Measurements from ENCODE around the gene CCDC69. TPM values are rescaled to one million over a fixed set of nuclear protein-coding genes. Genes with fewer than 3 reads are reported as not detected.
"Not testable (repeated sequence)": the region's sequence is repeated elsewhere in the genome, so short reads cannot be mapped to it uniquely, and the experiment has no call there.

Gene CCDC69
- total and polyA plus RNA-seq, 2 donors, result 30.9 to 37.9 TPM

DNA sequence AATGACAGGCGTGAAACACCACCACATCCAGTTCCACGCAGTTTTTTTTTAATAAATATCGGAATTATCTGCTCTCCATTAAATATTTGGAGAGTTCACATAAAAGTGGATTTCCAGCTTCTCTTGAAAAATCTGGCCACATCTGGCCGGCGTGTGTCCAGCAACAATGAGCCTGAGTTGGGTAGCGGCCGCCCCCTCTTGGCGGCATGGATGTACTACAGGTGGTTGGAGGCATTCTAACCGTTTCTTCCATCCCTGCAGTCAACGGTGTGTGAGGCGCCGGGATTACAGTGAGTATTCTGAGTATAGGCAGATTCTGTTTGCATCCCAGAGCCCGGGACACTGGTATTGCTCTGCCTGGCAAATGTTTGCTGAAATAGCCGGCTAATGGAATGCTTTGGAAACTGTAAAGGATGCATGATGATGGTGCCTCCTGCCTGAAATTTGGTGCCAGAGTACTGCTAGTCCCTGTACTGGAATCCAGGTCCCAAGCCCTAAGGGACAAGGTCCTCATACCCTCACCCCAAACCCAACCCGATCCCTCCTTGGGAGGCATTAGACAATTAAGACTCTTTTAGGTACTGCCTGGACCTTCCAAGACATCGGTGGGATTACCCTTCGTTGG, 15.5 kb upstream of the CCDC69 start:
- no peak overlapping the region for H3K4me3 ChIP-seq (ENCODE audit: low read length in 2 of 2)
- DNase-seq (ENCODE audit: low read depth in 6 of 9, low spot score in 9 of 9), result peak in 3 of 9 donors; percentile 65 to 69 (median 69)
- no peak overlapping the region for H3K27ac ChIP-seq (ENCODE audit: low read depth in 1 of 2, low read length in 1 of 2)
- H3K4me1 ChIP-seq (ENCODE audit: control insufficient read depth in 2 of 2, insufficient read depth in 2 of 2, low read length in 2 of 2), result peaks cover 9 to 28% of the 10 kb centered on the region in 2 donors
- H3K9me3 ChIP-seq (ENCODE audit: control insufficient read depth in 2 of 2, insufficient read depth in 1 of 2, low read length in 1 of 2), result no peaks in the 10 kb centered on the region
- H3K36me3 ChIP-seq (ENCODE audit: control insufficient read depth in 2 of 2, insufficient read depth in 2 of 2, low read length in 1 of 2), result peaks cover 0 to 13% of the 10 kb centered on the region in 2 donors
- WGBS, result 30% methylated on average over 17 of the region's 17 CpGs
- no peaks in the 10 kb centered on the region for H3K27me3 ChIP-seq (ENCODE audit: control insufficient read depth in 2 of 2, insufficient read depth in 1 of 2, low read length in 1 of 2)

DNA sequence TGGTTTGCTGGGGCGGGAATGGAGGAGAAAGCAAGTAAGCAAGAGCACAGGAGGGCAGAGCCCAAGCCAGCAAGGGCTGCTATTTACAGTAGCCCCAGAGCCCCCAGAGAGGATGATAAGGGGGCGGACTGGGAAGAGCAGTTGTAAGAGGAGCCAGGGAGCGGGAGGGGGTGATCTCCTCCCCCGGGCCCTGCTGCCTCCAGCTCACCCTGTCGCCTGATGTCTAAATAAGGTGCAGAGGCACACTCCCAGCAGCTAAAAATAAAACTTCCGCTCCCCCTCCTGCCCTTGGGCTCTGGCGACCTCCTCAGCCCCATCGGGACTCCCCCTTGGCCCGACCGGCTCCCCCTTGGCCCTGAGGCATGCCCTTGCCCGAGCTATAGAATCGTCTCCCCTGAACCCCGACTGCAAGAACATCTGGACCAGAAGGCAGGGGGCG, 14.4 kb upstream of the CCDC69 start:
- Histone ChIP-seq H3K9me3 (ENCODE audit: control insufficient read depth in 2 of 2, insufficient read depth in 1 of 2, low read length in 1 of 2) (no peaks in the 10 kb centered on the region), H3K4me1 (ENCODE audit: control insufficient read depth in 2 of 2, insufficient read depth in 2 of 2, low read length in 2 of 2) (peaks cover 16 to 38% of the 10 kb centered on the region in 2 donors), H3K27me3 (ENCODE audit: control insufficient read depth in 2 of 2, insufficient read depth in 1 of 2, low read length in 1 of 2) (no peaks in the 10 kb centered on the region), H3K4me3 (ENCODE audit: low read length in 2 of 2) (no peak overlapping the region), H3K27ac (ENCODE audit: low read depth in 1 of 2, low read length in 1 of 2) (peak overlapping the region in 1 of 2 donors; percentile 40), H3K36me3 (ENCODE audit: control insufficient read depth in 2 of 2, insufficient read depth in 2 of 2, low read length in 1 of 2) (peaks cover 0 to 8% of the 10 kb centered on the region in 2 donors)
- WGBS, result 82% methylated on average over 14 of the region's 14 CpGs
- DNase-seq (ENCODE audit: low read depth in 6 of 9, low spot score in 9 of 9), result peak in 1 of 9 donors; percentile 21

GRCh38 chr5:151237685-151238084, 13.8 kb upstream of the CCDC69 start:
- Histone ChIP-seq H3K9me3 (ENCODE audit: control insufficient read depth in 2 of 2, insufficient read depth in 1 of 2, low read length in 1 of 2) (no peaks in the 10 kb centered on the region), H3K4me3 (ENCODE audit: low read length in 2 of 2) (no peak overlapping the region)
- WGBS, result 98% methylated on average over 7 of the region's 7 CpGs

DNA sequence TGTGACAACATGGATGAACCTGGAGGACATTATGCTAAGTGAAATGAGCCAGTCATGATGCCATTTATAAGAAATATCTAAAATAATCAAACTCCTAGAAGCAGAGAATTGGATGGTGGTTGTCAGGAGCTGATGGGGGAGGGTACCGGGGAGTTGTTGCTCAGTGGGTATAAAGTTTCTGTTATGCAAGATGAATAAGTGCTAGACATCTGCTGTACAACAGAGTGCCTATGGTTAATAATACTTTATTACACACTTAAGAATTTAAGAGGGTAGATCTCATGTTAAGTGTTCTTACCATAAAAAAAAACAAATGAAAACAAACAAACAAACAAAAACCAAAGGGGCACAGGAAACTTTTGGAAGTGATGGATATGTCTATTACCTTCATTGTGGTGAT, 13.0 kb upstream of the CCDC69 start:
- Histone ChIP-seq H3K27ac (ENCODE audit: low read depth in 1 of 2, low read length in 1 of 2) (no peak overlapping the region), H3K4me1 (ENCODE audit: control insufficient read depth in 2 of 2, insufficient read depth in 2 of 2, low read length in 2 of 2) (peaks cover 16 to 38% of the 10 kb centered on the region in 2 donors), H3K9me3 (ENCODE audit: control insufficient read depth in 2 of 2, insufficient read depth in 1 of 2, low read length in 1 of 2) (no peaks in the 10 kb centered on the region), H3K27me3 (ENCODE audit: control insufficient read depth in 2 of 2, insufficient read depth in 1 of 2, low read length in 1 of 2) (no peaks in the 10 kb centered on the region), H3K4me3 (ENCODE audit: low read length in 2 of 2) (no peak overlapping the region), H3K36me3 (ENCODE audit: control insufficient read depth in 2 of 2, insufficient read depth in 2 of 2, low read length in 1 of 2) (peaks cover 0 to 12% of the 10 kb centered on the region in 2 donors)
- no peak for DNase-seq (ENCODE audit: low read depth in 6 of 9, low spot score in 9 of 9)
- 98% methylated on average over 1 of the region's 1 CpG for WGBS

More at GRCh38 chr5:151237685-151238084, 13.8 kb upstream of the CCDC69 start:
- H3K27me3 ChIP-seq (ENCODE audit: control insufficient read depth in 2 of 2, insufficient read depth in 1 of 2, low read length in 1 of 2), result no peaks in the 10 kb centered on the region
- peaks cover 0 to 8% of the 10 kb centered on the region in 2 donors for H3K36me3 ChIP-seq (ENCODE audit: control insufficient read depth in 2 of 2, insufficient read depth in 2 of 2, low read length in 1 of 2)
- H3K27ac ChIP-seq (ENCODE audit: low read depth in 1 of 2, low read length in 1 of 2), result no peak overlapping the region
- DNase-seq (ENCODE audit: low read depth in 6 of 9, low spot score in 9 of 9), result no peak
- H3K4me1 ChIP-seq (ENCODE audit: control insufficient read depth in 2 of 2, insufficient read depth in 2 of 2, low read length in 2 of 2), result peaks cover 16 to 38% of the 10 kb centered on the region in 2 donors

GRCh38 chr5:151235239-151235571, 11.3 kb upstream of the CCDC69 start:
- 97% methylated on average over 6 of the region's 6 CpGs for WGBS
- H3K4me3 ChIP-seq (ENCODE audit: low read length in 2 of 2); H3K27ac ChIP-seq (ENCODE audit: low read depth in 1 of 2, low read length in 1 of 2); DNase-seq (ENCODE audit: low read depth in 6 of 9, low spot score in 9 of 9); H3K9me3 ChIP-seq (ENCODE audit: control insufficient read depth in 2 of 2, insufficient read depth in 1 of 2, low read length in 1 of 2); H3K27me3 ChIP-seq (ENCODE audit: control insufficient read depth in 2 of 2, insufficient read depth in 1 of 2, low read length in 1 of 2): not testable (repeated sequence)
- H3K36me3 ChIP-seq (ENCODE audit: control insufficient read depth in 2 of 2, insufficient read depth in 2 of 2, low read length in 1 of 2), result peaks cover 0 to 16% of the 10 kb centered on the region in 2 donors
- H3K4me1 ChIP-seq (ENCODE audit: control insufficient read depth in 2 of 2, insufficient read depth in 2 of 2, low read length in 2 of 2), result peaks cover 16 to 38% of the 10 kb centered on the region in 2 donors

- Histone ChIP-seq H3K27me3 (ENCODE audit: control insufficient read depth in 2 of 2, insufficient read depth in 1 of 2, low read length in 1 of 2) (no peaks in the 10 kb centered on the region), H3K9me3 (ENCODE audit: control insufficient read depth in 2 of 2, insufficient read depth in 1 of 2, low read length in 1 of 2) (no peaks in the 10 kb centered on the region), H3K4me3 (ENCODE audit: low read length in 2 of 2) (no peak overlapping the region), H3K36me3 (ENCODE audit: control insufficient read depth in 2 of 2, insufficient read depth in 2 of 2, low read length in 1 of 2) (peaks cover 0 to 19% of the 10 kb centered on the region in 2 donors), H3K27ac (ENCODE audit: low read depth in 1 of 2, low read length in 1 of 2) (no peak overlapping the region), H3K4me1 (ENCODE audit: control insufficient read depth in 2 of 2, insufficient read depth in 2 of 2, low read length in 2 of 2) (peaks cover 16 to 37% of the 10 kb centered on the region in 2 donors)
- 49% methylated on average over 17 of the region's 17 CpGs for WGBS
- DNase-seq (ENCODE audit: low read depth in 6 of 9, low spot score in 9 of 9), result peak in 2 of 9 donors; percentile 42 to 60
These were observed 10.8 kb upstream of the CCDC69 start for GRCh38 chr5:151234476-151235238.

DNA sequence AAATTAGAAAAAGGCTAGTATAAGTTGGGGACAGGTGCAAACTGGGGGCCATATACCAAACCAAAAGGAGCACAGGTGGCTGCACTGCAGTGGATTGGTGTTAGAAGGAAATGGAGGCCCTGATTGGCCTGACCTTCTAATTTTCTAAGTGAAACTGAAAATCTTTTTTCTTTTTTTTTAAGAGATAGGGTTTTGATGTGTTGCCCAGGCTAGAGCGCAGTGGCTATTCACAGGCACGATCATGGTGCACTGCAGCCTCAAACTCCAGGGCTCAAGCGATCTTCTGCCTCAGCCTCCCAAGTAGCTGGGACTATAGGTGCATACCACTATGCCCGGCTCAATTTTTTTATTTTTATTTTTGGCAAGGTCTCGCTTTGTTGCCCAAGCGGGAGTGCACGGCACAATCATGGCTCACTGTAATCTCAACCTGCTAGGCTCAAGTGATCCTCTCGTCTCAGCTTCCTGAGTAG, 9.8 kb upstream of the CCDC69 start:
- WGBS, result 97% methylated on average over 8 of the region's 8 CpGs
- Histone ChIP-seq H3K36me3 (ENCODE audit: control insufficient read depth in 2 of 2, insufficient read depth in 2 of 2, low read length in 1 of 2) (peaks cover 0 to 24% of the 10 kb centered on the region in 2 donors), H3K27ac (ENCODE audit: low read depth in 1 of 2, low read length in 1 of 2) (no peak overlapping the region), H3K9me3 (ENCODE audit: control insufficient read depth in 2 of 2, insufficient read depth in 1 of 2, low read length in 1 of 2) (no peaks in the 10 kb centered on the region), H3K27me3 (ENCODE audit: control insufficient read depth in 2 of 2, insufficient read depth in 1 of 2, low read length in 1 of 2) (no peaks in the 10 kb centered on the region), H3K4me1 (ENCODE audit: control insufficient read depth in 2 of 2, insufficient read depth in 2 of 2, low read length in 2 of 2) (peaks cover 16 to 28% of the 10 kb centered on the region in 2 donors), H3K4me3 (ENCODE audit: low read length in 2 of 2) (no peak overlapping the region)
- DNase-seq (ENCODE audit: low read depth in 6 of 9, low spot score in 9 of 9), result no peak

- no peak overlapping the region for H3K27ac ChIP-seq (ENCODE audit: low read depth in 1 of 2, low read length in 1 of 2)
- no peak for DNase-seq (ENCODE audit: low read depth in 6 of 9, low spot score in 9 of 9)
- H3K27me3 ChIP-seq (ENCODE audit: control insufficient read depth in 2 of 2, insufficient read depth in 1 of 2, low read length in 1 of 2), result no peaks in the 10 kb centered on the region
- no peaks in the 10 kb centered on the region for H3K9me3 ChIP-seq (ENCODE audit: control insufficient read depth in 2 of 2, insufficient read depth in 1 of 2, low read length in 1 of 2)
- H3K4me1 ChIP-seq (ENCODE audit: control insufficient read depth in 2 of 2, insufficient read depth in 2 of 2, low read length in 2 of 2), result peaks cover 13 to 19% of the 10 kb centered on the region in 2 donors
- peaks cover 0 to 24% of the 10 kb centered on the region in 2 donors for H3K36me3 ChIP-seq (ENCODE audit: control insufficient read depth in 2 of 2, insufficient read depth in 2 of 2, low read length in 1 of 2)
- no peak overlapping the region for H3K4me3 ChIP-seq (ENCODE audit: low read length in 2 of 2)
These were observed 7.5 kb upstream of the CCDC69 start for GRCh38 chr5:151231359-151231758.

DNA sequence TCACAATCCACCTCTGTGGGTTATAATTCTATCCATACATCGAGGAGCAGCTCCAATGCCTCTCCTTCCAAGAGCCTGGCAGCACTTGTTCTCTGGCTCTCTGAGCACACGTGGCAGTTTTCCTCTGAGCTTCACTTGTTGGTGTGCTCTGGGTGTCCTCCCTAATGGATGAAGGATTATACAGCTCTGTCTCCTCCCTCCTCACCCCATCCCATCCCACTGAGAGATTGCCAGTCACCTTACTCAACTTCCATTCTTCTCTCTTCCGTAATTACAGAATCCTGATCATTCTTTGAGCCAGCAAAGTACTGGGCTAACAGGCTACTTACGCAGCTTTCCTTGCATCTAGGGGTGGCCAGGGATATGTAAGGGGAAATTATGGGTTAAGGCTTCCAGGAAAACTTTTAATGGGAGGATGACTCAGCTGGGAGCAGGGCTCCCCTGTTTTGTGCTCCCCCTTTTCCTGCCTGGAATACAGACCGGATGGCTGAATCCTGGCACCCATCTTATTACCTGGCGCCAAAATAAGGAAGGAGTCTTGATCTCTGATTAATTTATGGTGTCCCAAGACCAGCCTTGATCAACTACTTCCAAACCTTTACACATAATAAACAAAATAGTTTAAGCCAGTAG, 6.3 kb upstream of the CCDC69 start:
- Histone ChIP-seq H3K4me3 (ENCODE audit: low read length in 2 of 2) (no peak overlapping the region), H3K36me3 (ENCODE audit: control insufficient read depth in 2 of 2, insufficient read depth in 2 of 2, low read length in 1 of 2) (peaks cover 0 to 24% of the 10 kb centered on the region in 2 donors), H3K9me3 (ENCODE audit: control insufficient read depth in 2 of 2, insufficient read depth in 1 of 2, low read length in 1 of 2) (no peaks in the 10 kb centered on the region), H3K27ac (ENCODE audit: low read depth in 1 of 2, low read length in 1 of 2) (no peak overlapping the region), H3K4me1 (ENCODE audit: control insufficient read depth in 2 of 2, insufficient read depth in 2 of 2, low read length in 2 of 2) (peaks cover 13 to 18% of the 10 kb centered on the region in 2 donors), H3K27me3 (ENCODE audit: control insufficient read depth in 2 of 2, insufficient read depth in 1 of 2, low read length in 1 of 2) (no peaks in the 10 kb centered on the region)
- DNase-seq (ENCODE audit: low read depth in 6 of 9, low spot score in 9 of 9), result no peak
- 95% methylated on average over 6 of the region's 6 CpGs for WGBS

Data from thymus (tissue), 11 donors.